ENCODE measurements around the gene OPCML.

DNA sequence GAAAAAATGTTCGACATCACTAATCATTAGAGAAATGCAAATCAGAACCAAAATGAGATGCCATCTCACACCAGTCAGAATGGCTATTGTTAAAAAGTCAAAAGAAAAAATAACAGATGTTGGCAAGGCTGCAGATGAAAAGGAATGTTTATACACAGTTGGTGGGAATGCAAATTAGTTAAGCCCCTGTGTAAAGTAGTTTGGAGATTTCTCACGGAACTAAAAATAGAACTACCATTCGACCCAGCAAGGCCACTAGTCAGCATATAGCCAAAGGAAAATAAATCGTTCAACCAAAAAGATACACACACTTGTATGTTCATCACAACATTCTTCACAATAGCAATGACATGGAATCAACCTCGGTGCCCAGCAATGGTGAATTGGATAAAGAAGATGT is 503.2 kb downstream of the OPCML start:
- TF ChIP-seq, protein P1, sequence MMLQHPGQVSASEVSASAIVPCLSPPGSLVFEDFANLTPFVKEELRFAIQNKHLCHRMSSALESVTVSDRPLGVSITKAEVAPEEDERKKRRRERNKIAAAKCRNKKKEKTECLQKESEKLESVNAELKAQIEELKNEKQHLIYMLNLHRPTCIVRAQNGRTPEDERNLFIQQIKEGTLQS (IDR thresholded peaks at IDR 0.05), result no peak
- TF ChIP-seq, protein P2, sequence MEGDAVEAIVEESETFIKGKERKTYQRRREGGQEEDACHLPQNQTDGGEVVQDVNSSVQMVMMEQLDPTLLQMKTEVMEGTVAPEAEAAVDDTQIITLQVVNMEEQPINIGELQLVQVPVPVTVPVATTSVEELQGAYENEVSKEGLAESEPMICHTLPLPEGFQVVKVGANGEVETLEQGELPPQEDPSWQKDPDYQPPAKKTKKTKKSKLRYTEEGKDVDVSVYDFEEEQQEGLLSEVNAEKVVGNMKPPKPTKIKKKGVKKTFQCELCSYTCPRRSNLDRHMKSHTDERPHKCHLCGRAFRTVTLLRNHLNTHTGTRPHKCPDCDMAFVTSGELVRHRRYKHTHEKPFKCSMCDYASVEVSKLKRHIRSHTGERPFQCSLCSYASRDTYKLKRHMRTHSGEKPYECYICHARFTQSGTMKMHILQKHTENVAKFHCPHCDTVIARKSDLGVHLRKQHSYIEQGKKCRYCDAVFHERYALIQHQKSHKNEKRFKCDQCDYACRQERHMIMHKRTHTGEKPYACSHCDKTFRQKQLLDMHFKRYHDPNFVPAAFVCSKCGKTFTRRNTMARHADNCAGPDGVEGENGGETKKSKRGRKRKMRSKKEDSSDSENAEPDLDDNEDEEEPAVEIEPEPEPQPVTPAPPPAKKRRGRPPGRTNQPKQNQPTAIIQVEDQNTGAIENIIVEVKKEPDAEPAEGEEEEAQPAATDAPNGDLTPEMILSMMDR (IDR thresholded peaks at IDR 0.05; ENCODE audit: low read depth, low read length, missing input control), result no peak
- no peak for TF ChIP-seq GABPA (IDR thresholded peaks at IDR 0.05 in 1 of 2, conservative IDR thresholded peaks at IDR 0.05 in 1 of 2)
